ENCODE data around the gene SMG1.

DNA sequence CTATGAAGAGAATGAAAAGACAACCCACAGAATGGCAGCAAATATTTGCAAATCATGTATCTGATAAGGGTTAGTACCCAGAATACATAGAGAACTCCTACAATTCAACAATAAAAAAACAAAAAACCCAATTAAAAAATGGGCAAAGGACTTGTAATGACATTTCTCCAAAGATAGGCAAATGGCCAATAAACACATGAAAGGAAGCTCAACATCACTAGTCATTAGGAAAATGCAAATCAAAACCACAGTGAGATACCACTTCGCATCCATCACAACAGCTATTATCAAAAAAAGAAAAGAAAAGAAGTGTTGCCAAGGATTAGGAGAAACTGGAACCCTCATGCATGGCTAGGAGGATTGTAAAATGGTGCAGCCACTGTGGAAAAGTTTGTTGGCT is 79.8 kb downstream of the SMG1 start:
- TF ChIP-seq, protein P1, sequence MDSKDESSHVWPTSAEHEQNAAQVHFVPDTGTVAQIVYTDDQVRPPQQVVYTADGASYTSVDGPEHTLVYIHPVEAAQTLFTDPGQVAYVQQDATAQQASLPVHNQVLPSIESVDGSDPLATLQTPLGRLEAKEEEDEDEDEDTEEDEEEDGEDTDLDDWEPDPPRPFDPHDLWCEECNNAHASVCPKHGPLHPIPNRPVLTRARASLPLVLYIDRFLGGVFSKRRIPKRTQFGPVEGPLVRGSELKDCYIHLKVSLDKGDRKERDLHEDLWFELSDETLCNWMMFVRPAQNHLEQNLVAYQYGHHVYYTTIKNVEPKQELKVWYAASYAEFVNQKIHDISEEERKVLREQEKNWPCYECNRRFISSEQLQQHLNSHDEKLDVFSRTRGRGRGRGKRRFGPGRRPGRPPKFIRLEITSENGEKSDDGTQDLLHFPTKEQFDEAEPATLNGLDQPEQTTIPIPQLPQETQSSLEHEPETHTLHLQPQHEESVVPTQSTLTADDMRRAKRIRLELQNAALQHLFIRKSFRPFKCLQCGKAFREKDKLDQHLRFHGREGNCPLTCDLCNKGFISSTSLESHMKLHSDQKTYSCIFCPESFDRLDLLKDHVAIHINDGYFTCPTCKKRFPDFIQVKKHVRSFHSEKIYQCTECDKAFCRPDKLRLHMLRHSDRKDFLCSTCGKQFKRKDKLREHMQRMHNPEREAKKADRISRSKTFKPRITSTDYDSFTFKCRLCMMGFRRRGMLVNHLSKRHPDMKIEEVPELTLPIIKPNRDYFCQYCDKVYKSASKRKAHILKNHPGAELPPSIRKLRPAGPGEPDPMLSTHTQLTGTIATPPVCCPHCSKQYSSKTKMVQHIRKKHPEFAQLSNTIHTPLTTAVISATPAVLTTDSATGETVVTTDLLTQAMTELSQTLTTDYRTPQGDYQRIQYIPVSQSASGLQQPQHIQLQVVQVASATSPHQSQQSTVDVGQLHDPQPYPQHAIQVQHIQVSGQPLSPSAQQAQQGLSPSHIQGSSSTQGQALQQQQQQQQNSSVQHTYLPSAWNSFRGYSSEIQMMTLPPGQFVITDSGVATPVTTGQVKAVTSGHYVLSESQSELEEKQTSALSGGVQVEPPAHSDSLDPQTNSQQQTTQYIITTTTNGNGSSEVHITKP (tag by site-specific recombination; IDR thresholded peaks at IDR 0.05) = no peak
- TF ChIP-seq, protein P2, sequence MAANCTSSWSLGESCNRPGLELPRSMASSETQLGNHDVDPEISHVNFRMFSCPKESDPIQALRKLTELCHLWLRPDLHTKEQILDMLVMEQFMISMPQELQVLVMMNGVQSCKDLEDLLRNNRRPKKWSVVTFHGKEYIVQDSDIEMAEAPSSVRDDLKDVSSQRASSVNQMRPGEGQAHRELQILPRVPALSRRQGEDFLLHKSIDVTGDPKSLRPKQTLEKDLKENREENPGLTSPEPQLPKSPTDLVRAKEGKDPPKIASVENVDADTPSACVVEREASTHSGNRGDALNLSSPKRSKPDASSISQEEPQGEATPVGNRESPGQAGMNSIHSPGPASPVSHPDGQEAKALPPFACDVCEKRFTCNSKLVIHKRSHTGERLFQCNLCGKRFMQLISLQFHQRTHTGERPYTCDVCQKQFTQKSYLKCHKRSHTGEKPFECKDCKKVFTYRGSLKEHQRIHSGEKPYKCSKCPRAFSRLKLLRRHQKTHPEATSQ (tag by site-specific recombination; IDR thresholded peaks at IDR 0.05) = no peak
- TF ChIP-seq ZNF768 (tag by site-specific recombination; IDR thresholded peaks at IDR 0.05) = no peak
- TF ChIP-seq, protein P3, sequence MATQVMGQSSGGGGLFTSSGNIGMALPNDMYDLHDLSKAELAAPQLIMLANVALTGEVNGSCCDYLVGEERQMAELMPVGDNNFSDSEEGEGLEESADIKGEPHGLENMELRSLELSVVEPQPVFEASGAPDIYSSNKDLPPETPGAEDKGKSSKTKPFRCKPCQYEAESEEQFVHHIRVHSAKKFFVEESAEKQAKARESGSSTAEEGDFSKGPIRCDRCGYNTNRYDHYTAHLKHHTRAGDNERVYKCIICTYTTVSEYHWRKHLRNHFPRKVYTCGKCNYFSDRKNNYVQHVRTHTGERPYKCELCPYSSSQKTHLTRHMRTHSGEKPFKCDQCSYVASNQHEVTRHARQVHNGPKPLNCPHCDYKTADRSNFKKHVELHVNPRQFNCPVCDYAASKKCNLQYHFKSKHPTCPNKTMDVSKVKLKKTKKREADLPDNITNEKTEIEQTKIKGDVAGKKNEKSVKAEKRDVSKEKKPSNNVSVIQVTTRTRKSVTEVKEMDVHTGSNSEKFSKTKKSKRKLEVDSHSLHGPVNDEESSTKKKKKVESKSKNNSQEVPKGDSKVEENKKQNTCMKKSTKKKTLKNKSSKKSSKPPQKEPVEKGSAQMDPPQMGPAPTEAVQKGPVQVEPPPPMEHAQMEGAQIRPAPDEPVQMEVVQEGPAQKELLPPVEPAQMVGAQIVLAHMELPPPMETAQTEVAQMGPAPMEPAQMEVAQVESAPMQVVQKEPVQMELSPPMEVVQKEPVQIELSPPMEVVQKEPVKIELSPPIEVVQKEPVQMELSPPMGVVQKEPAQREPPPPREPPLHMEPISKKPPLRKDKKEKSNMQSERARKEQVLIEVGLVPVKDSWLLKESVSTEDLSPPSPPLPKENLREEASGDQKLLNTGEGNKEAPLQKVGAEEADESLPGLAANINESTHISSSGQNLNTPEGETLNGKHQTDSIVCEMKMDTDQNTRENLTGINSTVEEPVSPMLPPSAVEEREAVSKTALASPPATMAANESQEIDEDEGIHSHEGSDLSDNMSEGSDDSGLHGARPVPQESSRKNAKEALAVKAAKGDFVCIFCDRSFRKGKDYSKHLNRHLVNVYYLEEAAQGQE (tag by site-specific recombination; IDR thresholded peaks at IDR 0.05) = no peak
- TF ChIP-seq, protein P4, sequence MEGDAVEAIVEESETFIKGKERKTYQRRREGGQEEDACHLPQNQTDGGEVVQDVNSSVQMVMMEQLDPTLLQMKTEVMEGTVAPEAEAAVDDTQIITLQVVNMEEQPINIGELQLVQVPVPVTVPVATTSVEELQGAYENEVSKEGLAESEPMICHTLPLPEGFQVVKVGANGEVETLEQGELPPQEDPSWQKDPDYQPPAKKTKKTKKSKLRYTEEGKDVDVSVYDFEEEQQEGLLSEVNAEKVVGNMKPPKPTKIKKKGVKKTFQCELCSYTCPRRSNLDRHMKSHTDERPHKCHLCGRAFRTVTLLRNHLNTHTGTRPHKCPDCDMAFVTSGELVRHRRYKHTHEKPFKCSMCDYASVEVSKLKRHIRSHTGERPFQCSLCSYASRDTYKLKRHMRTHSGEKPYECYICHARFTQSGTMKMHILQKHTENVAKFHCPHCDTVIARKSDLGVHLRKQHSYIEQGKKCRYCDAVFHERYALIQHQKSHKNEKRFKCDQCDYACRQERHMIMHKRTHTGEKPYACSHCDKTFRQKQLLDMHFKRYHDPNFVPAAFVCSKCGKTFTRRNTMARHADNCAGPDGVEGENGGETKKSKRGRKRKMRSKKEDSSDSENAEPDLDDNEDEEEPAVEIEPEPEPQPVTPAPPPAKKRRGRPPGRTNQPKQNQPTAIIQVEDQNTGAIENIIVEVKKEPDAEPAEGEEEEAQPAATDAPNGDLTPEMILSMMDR (tag by site-specific recombination; IDR thresholded peaks at IDR 0.05) = no peak
- TF ChIP-seq, protein P5, sequence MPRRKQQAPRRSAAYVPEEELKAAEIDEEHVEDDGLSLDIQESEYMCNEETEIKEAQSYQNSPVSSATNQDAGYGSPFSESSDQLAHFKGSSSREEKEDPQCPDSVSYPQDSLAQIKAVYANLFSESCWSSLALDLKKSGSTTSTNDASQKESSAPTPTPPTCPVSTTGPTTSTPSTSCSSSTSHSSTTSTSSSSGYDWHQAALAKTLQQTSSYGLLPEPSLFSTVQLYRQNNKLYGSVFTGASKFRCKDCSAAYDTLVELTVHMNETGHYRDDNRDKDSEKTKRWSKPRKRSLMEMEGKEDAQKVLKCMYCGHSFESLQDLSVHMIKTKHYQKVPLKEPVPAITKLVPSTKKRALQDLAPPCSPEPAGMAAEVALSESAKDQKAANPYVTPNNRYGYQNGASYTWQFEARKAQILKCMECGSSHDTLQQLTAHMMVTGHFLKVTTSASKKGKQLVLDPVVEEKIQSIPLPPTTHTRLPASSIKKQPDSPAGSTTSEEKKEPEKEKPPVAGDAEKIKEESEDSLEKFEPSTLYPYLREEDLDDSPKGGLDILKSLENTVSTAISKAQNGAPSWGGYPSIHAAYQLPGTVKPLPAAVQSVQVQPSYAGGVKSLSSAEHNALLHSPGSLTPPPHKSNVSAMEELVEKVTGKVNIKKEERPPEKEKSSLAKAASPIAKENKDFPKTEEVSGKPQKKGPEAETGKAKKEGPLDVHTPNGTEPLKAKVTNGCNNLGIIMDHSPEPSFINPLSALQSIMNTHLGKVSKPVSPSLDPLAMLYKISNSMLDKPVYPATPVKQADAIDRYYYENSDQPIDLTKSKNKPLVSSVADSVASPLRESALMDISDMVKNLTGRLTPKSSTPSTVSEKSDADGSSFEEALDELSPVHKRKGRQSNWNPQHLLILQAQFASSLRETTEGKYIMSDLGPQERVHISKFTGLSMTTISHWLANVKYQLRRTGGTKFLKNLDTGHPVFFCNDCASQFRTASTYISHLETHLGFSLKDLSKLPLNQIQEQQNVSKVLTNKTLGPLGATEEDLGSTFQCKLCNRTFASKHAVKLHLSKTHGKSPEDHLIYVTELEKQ (tag by site-specific recombination; IDR thresholded peaks at IDR 0.05; ENCODE audit: borderline replicate concordance) = no peak
- no peak for TF ChIP-seq ZNF571 (tag by site-specific recombination; IDR thresholded peaks at IDR 0.05)
- TF ChIP-seq, protein P6, sequence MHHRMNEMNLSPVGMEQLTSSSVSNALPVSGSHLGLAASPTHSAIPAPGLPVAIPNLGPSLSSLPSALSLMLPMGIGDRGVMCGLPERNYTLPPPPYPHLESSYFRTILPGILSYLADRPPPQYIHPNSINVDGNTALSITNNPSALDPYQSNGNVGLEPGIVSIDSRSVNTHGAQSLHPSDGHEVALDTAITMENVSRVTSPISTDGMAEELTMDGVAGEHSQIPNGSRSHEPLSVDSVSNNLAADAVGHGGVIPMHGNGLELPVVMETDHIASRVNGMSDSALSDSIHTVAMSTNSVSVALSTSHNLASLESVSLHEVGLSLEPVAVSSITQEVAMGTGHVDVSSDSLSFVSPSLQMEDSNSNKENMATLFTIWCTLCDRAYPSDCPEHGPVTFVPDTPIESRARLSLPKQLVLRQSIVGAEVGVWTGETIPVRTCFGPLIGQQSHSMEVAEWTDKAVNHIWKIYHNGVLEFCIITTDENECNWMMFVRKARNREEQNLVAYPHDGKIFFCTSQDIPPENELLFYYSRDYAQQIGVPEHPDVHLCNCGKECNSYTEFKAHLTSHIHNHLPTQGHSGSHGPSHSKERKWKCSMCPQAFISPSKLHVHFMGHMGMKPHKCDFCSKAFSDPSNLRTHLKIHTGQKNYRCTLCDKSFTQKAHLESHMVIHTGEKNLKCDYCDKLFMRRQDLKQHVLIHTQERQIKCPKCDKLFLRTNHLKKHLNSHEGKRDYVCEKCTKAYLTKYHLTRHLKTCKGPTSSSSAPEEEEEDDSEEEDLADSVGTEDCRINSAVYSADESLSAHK (tag by site-specific recombination; IDR thresholded peaks at IDR 0.05) = no peak

Measured in HEK293 (cell line).